H1 (cell line): ENCODE measurements around the gene RAB11FIP5.

Source experiments
- CEBPB ChIP-seq: IDR thresholded peaks from 2 replicates; pipeline ENCODE4 v1.6.1; 2012; ENCODE audit warnings: low read depth, low read length
- CHD2 ChIP-seq: IDR thresholded peaks from 2 replicates; pipeline ENCODE4 v1.6.1; 2012; ENCODE audit warnings: low read length, improper control_type of control experiment
- CTCF ChIP-seq, 3 experiments: IDR thresholded peaks; 1 replicate in 2 of 3; 2 replicates in 1 of 3; pipeline versions ENCODE4 v1.5.1 to v1.6.1; 2011; ENCODE audit warnings: low read length in 3 of 3, mild to moderate bottlenecking in 3 of 3, inconsistent platforms in 2 of 3, low read depth in 1 of 3, moderate library complexity in 1 of 3; ENCODE audit not compliant: insufficient read depth in 1 of 3; ENCODE audit errors: control extremely low read depth in 1 of 3
- POLR2A ChIP-seq, 2 experiments: IDR thresholded peaks; 1 replicate in 1 of 2; 2 replicates in 1 of 2; pipeline ENCODE4 v1.6.1; 2011; ENCODE audit warnings: low read depth in 2 of 2, low read length in 2 of 2, mild to moderate bottlenecking in 2 of 2; ENCODE audit errors: control extremely low read depth in 1 of 2
- SUZ12 ChIP-seq: fragments of 200-600 bp; sonication (generic); IDR thresholded peaks from 2 replicates; pipeline ENCODE4 v1.6.1; 2012; ENCODE audit warnings: mild to moderate bottlenecking, inconsistent platforms, low read length, moderate library complexity, mixed read lengths
- TAF7 ChIP-seq: optimal IDR thresholded peaks from 2 replicates; pipeline ENCODE3; 2011; ENCODE audit warnings: low read depth, mild to moderate bottlenecking, inconsistent platforms, low read length, moderate library complexity, borderline replicate concordance
- TBP ChIP-seq: IDR thresholded peaks from 2 replicates; pipeline ENCODE4 v1.6.1; 2011; ENCODE audit warnings: low read depth, low read length, improper control_type of control experiment
- USF2 ChIP-seq: IDR thresholded peaks from 2 replicates; pipeline ENCODE4 v1.6.1; 2011; ENCODE audit warnings: low read length, improper control_type of control experiment
- YY1 ChIP-seq: IDR thresholded peaks from 2 replicates; pipeline ENCODE4 v1.6.1; 2011; ENCODE audit warnings: low read depth, mild to moderate bottlenecking, low read length

- TF ChIP-seq SUZ12 (no peak), TAF7 (no peak), CEBPB (no peak), POLR2A (IDR thresholded peaks at IDR 0.05; ENCODE audit: control extremely low read depth in 1 of 2, low read depth in 2 of 2, low read length in 2 of 2) (no peak), CTCF (IDR thresholded peaks at IDR 0.05; ENCODE audit: control extremely low read depth in 1 of 3, insufficient read depth in 1 of 3, low read depth in 1 of 3, low read length in 3 of 3) (no peak), CHD2 (no peak), TBP (no peak), YY1 (no peak), USF2 (no peak)
Measured at GRCh38 chr2:73091696-73092095, 21.1 kb downstream of the RAB11FIP5 start.
